Gastrocnemius medialis (tissue), 4 donors: ENCODE measurements around the gene PPIP5K2. TPM values are rescaled to one million over a fixed set of nuclear protein-coding genes. Genes with fewer than 3 reads are reported as not detected.

Experiments used
- ATAC-seq, 2 donors: fragments of 150-250 bp; one replicate each; pipeline ENCODE4 v1.9.1; 2016
- DNase-seq, 2 donors: peaks; one replicate each; pipeline ENCODE4 v3.0.0-alpha.2; 2019
- H3K27ac ChIP-seq, 4 donors: fragments of 200-600 bp; sonication (generic); 1 replicate in 1 of 4; 2 replicates in 3 of 4; pipeline ENCODE4 v1.5.1; 2016 to 2018; ENCODE audit warnings: mild to moderate bottlenecking in 2 of 4, moderate library complexity in 1 of 4
- H3K27me3 ChIP-seq, 3 donors: fragments of 200-600 bp; sonication (generic) in 2 of 3; 1 replicate in 1 of 3; 2 replicates in 2 of 3; pipeline versions ENCODE4 v1.5.1 to v1.6.0; 2016 to 2019; ENCODE audit warnings: mild to moderate bottlenecking in 1 of 3, moderate library complexity in 1 of 3
- H3K36me3 ChIP-seq, 2 donors: fragments of 200-600 bp; sonication (generic) in 1 of 2; one replicate each; pipeline ENCODE4 v1.5.1; 2017 to 2018
- H3K4me1 ChIP-seq, 2 donors: fragments of 200-600 bp; sonication (generic) in 1 of 2; one replicate each; pipeline ENCODE4 v1.5.1; 2016 to 2017; ENCODE audit warnings: mild to moderate bottlenecking in 2 of 2
- H3K4me3 ChIP-seq, 4 donors: fragments of 200-600 bp; sonication (generic) in 3 of 4; 1 replicate in 1 of 4; 2 replicates in 3 of 4; pipeline ENCODE4 v1.5.1; 2016 to 2019; ENCODE audit warnings: mild to moderate bottlenecking in 2 of 4
- H3K9me3 ChIP-seq, 3 donors: fragments of 200-600 bp; sonication (generic) in 2 of 3; 1 replicate in 1 of 3; 2 replicates in 2 of 3; pipeline ENCODE4 v1.5.1; 2016 to 2019
- POLR2A ChIP-seq, 2 donors: fragments of 450-650 bp; IDR thresholded peaks; one replicate each; pipeline ENCODE4 v1.6.1; 2017; ENCODE audit warnings: antibody characterized with exemption in 2 of 2, mild to moderate bottlenecking in 2 of 2, moderate library complexity in 2 of 2
- in situ Hi-C, 4 donors: fragments of 200-750 bp; cut with MboI; loops; one replicate each; pipeline versions ENCODE4 v1.15.0 to v1.8.0; 2017; ENCODE audit warnings: low sequenced_read_pairs in 4 of 4
- intact Hi-C: fragments of 100-400 bp; cut with DNase I; formaldehyde crosslinking; loops from one replicate; pipeline ENCODE4 v1.15.1; 2023; ENCODE audit warnings: low total_unique reads
- total RNA-seq, 4 donors: library from RNA; depleted of rRNA; stranded (reverse); fragments of >200 nt; gene quantifications; one replicate each; pipeline versions ENCODE4 v1.1.0 to v1.2.3, GENCODE V29; 2016
- TF ChIP-seq, protein P1 (sequence below), 5 experiments: fragments of 450-650 bp in 3 of 5; fragments of 200-600 bp in 2 of 5; sonication (generic) in 2 of 5; IDR thresholded peaks in 4 of 5; conservative IDR thresholded peaks in 1 of 5; 1 replicate in 4 of 5; 2 replicates in 1 of 5; pipeline ENCODE4 v1.5.1; 2016 to 2019; ENCODE audit warnings: antibody characterized with exemption in 5 of 5, mild to moderate bottlenecking in 3 of 5, moderate library complexity in 3 of 5

Gene PPIP5K2
- total RNA-seq, 4 donors from 2014 or later, result 3.5 to 7.0 (median 4.4) TPM

DNA sequence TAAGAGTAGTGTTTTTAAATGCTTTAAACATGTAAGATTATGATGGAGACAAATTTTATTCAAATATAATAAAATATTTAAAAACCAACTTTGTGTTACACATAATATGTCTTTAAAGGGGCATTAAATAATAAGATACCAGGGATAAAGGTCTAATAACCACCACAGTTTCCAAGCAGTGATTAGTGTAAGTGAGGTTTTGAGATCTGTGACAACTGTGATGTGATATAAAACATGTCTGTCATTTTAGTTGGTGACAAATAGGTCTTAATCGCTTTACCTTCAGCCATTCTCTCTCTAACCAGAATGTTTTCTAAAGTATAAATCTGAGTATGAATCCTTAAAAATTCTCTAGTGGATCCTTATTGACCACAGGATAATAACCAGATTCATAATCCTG lies 28.1 kb downstream of the PPIP5K2 start:
- no peak overlapping the region for H3K4me3 ChIP-seq
- no peaks in the 10 kb centered on the region for H3K27me3 ChIP-seq
- DNase-seq, result no peak
- intact Hi-C loops (loop anchor here (10.0 kb wide), 1 partner anchor 613 kb away; no protein-coding TSS in a partner anchor), in situ Hi-C loops (loop anchor here in 2 of 4 donors (25.0 kb wide), 1 partner anchor 461 kb away; no protein-coding TSS in a partner anchor)
- no peaks in the 10 kb centered on the region for H3K9me3 ChIP-seq
- no peaks in the 10 kb centered on the region for H3K4me1 ChIP-seq
- peaks cover 0 to 30% of the 10 kb centered on the region in 2 donors for H3K36me3 ChIP-seq
- TF ChIP-seq, protein P1, sequence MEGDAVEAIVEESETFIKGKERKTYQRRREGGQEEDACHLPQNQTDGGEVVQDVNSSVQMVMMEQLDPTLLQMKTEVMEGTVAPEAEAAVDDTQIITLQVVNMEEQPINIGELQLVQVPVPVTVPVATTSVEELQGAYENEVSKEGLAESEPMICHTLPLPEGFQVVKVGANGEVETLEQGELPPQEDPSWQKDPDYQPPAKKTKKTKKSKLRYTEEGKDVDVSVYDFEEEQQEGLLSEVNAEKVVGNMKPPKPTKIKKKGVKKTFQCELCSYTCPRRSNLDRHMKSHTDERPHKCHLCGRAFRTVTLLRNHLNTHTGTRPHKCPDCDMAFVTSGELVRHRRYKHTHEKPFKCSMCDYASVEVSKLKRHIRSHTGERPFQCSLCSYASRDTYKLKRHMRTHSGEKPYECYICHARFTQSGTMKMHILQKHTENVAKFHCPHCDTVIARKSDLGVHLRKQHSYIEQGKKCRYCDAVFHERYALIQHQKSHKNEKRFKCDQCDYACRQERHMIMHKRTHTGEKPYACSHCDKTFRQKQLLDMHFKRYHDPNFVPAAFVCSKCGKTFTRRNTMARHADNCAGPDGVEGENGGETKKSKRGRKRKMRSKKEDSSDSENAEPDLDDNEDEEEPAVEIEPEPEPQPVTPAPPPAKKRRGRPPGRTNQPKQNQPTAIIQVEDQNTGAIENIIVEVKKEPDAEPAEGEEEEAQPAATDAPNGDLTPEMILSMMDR (IDR thresholded peaks at IDR 0.05 in 4 of 5, conservative IDR thresholded peaks at IDR 0.05 in 1 of 5), result no peak
- no peak for TF ChIP-seq POLR2A (IDR thresholded peaks at IDR 0.05)
- H3K27ac ChIP-seq, result no peak overlapping the region
- ATAC-seq, result no peak

DNA sequence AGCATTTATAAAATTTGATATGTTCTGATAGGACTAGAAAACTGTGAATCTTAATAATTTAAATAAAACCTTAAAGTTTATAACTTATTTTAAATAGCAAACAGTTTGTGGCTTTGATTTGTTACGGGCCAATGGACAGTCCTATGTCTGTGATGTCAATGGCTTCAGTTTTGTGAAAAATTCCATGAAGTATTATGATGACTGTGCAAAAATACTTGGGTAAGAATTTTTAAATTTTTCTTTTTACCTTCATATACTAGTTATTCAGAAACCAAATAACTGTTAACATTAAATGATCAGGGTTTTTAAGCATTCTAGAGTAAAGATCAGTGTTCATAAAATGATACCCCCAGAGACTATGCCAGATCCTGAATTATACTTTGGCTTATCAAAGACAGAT lies 31.1 kb downstream of the PPIP5K2 start:
- TF ChIP-seq POLR2A (IDR thresholded peaks at IDR 0.05), result no peak
- TF ChIP-seq, protein P1 (IDR thresholded peaks at IDR 0.05 in 4 of 5, conservative IDR thresholded peaks at IDR 0.05 in 1 of 5), result no peak
- Histone ChIP-seq H3K9me3 (no peaks in the 10 kb centered on the region), H3K36me3 (peaks cover 0 to 41% of the 10 kb centered on the region in 2 donors), H3K27me3 (no peaks in the 10 kb centered on the region), H3K4me1 (no peaks in the 10 kb centered on the region), H3K4me3 (no peak overlapping the region), H3K27ac (no peak overlapping the region)
- ATAC-seq (no peak), DNase-seq (no peak)
- in situ Hi-C loops (no loop called here), intact Hi-C loops (no loop called here)

DNA sequence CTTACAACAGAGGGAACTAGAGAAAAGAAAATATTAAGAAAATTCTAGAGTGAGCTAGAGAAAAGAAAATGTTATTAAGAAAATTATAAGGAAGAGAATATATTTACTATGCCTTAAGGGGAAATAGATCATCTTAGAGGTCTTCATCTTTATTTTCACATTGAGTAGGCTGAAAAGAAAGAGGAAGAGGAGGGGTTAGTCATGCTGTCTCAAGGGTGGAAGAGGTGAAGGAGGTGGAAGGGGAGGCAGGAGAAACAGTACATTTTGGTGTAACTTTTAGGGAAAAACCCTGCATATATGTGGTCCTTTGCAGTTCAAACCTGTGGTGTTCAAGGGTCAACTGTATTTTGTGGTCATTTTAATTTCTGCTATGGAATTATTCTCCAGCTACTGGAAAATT lies 46.6 kb downstream of the PPIP5K2 start:
- no peak for DNase-seq
- intact Hi-C loops, result no loop called here
- no peaks in the 10 kb centered on the region for H3K27me3 ChIP-seq
- H3K4me1 ChIP-seq, result no peaks in the 10 kb centered on the region
- no peak for ATAC-seq
- TF ChIP-seq, protein P1 (IDR thresholded peaks at IDR 0.05 in 4 of 5, conservative IDR thresholded peaks at IDR 0.05 in 1 of 5), result no peak
- TF ChIP-seq POLR2A (IDR thresholded peaks at IDR 0.05), result no peak
- no peak overlapping the region for H3K27ac ChIP-seq
- H3K9me3 ChIP-seq, result no peaks in the 10 kb centered on the region
- H3K4me3 ChIP-seq, result no peak overlapping the region
- in situ Hi-C loops, result no loop called here
- H3K36me3 ChIP-seq, result peaks cover 0 to 19% of the 10 kb centered on the region in 2 donors

DNA sequence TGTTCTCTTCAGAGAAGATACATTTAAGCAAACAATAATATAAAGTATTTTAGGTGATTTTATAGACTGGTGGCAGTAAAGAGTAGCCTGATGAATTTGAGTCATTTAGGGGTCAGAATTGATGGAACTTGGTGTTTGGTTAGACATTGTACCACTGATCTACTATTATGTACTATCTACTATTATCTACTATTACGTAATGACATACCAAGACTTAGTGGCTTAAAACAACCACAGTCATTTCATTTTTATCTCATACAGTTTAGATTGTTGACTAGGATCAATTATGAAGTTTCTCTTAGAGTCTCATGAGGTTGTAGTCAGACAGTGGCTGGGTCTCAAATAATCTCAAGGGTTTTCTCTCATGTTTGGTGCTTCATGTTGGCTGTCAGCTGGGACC lies 54.0 kb downstream of the PPIP5K2 start:
- Histone ChIP-seq H3K9me3 (no peaks in the 10 kb centered on the region), H3K4me3 (no peak overlapping the region), H3K36me3 (peaks cover 0 to 13% of the 10 kb centered on the region in 2 donors), H3K27ac (no peak overlapping the region), H3K4me1 (no peaks in the 10 kb centered on the region), H3K27me3 (no peaks in the 10 kb centered on the region)
- TF ChIP-seq POLR2A (IDR thresholded peaks at IDR 0.05), result no peak
- TF ChIP-seq, protein P1 (IDR thresholded peaks at IDR 0.05 in 4 of 5, conservative IDR thresholded peaks at IDR 0.05 in 1 of 5), result no peak
- no peak for DNase-seq
- no peak for ATAC-seq
- intact Hi-C loops (no loop called here), in situ Hi-C loops (no loop called here)

DNA sequence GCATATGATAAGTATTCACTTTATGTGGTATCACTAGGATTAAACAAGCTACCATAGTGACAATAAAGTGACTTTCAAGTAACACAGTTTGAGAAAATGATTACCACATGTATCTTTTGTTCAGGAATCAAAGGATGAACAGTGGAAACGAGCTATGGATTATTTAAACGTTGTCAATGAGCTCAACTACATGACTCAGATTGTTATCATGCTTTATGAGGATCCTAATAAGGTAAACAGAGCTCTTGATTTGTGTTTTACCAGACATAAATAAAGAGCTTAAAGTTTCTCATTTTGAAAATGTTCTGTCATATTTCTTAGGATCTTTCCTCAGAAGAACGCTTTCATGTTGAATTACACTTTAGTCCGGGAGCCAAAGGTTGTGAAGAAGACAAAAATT lies 57.4 kb downstream of the PPIP5K2 start:
- no peak for ATAC-seq
- H3K36me3 ChIP-seq, result peaks cover 0 to 28% of the 10 kb centered on the region in 2 donors
- H3K4me3 ChIP-seq, result no peak overlapping the region
- no peaks in the 10 kb centered on the region for H3K9me3 ChIP-seq
- intact Hi-C loops, result no loop called here
- DNase-seq, result no peak
- no peaks in the 10 kb centered on the region for H3K27me3 ChIP-seq
- H3K4me1 ChIP-seq, result no peaks in the 10 kb centered on the region
- TF ChIP-seq, protein P1 (IDR thresholded peaks at IDR 0.05 in 4 of 5, conservative IDR thresholded peaks at IDR 0.05 in 1 of 5), result no peak
- TF ChIP-seq POLR2A (IDR thresholded peaks at IDR 0.05), result no peak
- in situ Hi-C loops, result no loop called here
- H3K27ac ChIP-seq, result no peak overlapping the region
